SK-N-SH treated with all-trans-retinoic acid at 6 μM for 48 hours (cell line): Measurements from ENCODE around the gene GRAPL.
A peak's percentile ranks its signal among the peaks of the same experiment; 100 is the strongest.
"Not testable (repeated sequence)": the region's sequence is repeated elsewhere in the genome, so short reads cannot be mapped to it uniquely, and the experiment has no call there.

ENCODE experiments used
- ATAC-seq: fragments of 200-7000 bp; cut with Tn5 transposase; 3 replicates; pipeline ENCODE4 v1.9.1; 2020; ENCODE audit warnings: mild to moderate bottlenecking, moderate library complexity
- ARNTL ChIP-seq: fragments of 450-650 bp; formaldehyde crosslinking; IDR thresholded peaks from 2 replicates; pipeline ENCODE4 v1.5.0; 2020; ENCODE audit warnings: low read depth, mild to moderate bottlenecking, moderate library complexity, borderline replicate concordance
- CSDC2 ChIP-seq: fragments of 250-450 bp; sonication (Bioruptor Pico); IDR thresholded peaks from 2 replicates; pipeline ENCODE4 v1.5.0; 2020; ENCODE audit warnings: mild to moderate bottlenecking, moderate library complexity
- PATZ1 ChIP-seq: fragments of 250-450 bp; sonication (Bioruptor Pico); IDR thresholded peaks from 2 replicates; pipeline ENCODE4 v1.8.0; 2020; ENCODE audit warnings: mild to moderate bottlenecking, moderate library complexity, borderline replicate concordance

Gene GRAPL

GRCh38 chr17:19111801-19112458 lies 15.5 kb upstream of the GRAPL start (continued):
- TF ChIP-seq ARNTL (CRISPR knock-in tag) (peak; percentile 96), CSDC2 (CRISPR knock-in tag) (peak; percentile 72; the same call in 1 of the 2 replicates), PATZ1 (CRISPR knock-in tag) (peak; percentile 99)
- TF ChIP-seq, all 23 proteins: peak for 17; not testable (repeated sequence) for 6

GRCh38 chr17:19112459-19112826 lies 14.9 kb upstream of the GRAPL start:
- not testable (repeated sequence) for ATAC-seq

- ATAC-seq: peak; percentile 87
These were observed 8.7 kb upstream of the GRAPL start for GRCh38 chr17:19118695-19119094.

- ATAC-seq: not testable (repeated sequence)
These were observed 2.1 kb upstream of the GRAPL start for GRCh38 chr17:19125289-19125688.

GRCh38 chr17:19129500-19129899 lies 2.1 kb downstream of the GRAPL start:
- peak; percentile 18; the same call in 2 of the 3 replicates for ATAC-seq

- ATAC-seq: not testable (repeated sequence)
These were observed 3.7 kb downstream of the GRAPL start for GRCh38 chr17:19131108-19131507.

GRCh38 chr17:19131772-19132171 lies 4.4 kb downstream of the GRAPL start:
- ATAC-seq: not testable (repeated sequence)

- not testable (repeated sequence) for ATAC-seq
These were observed 6.4 kb downstream of the GRAPL start for GRCh38 chr17:19133793-19134192.

- not testable (repeated sequence) for ATAC-seq
These were observed 8.0 kb downstream of the GRAPL start for GRCh38 chr17:19135391-19135790.

GRCh38 chr17:19136138-19136537 lies 8.7 kb downstream of the GRAPL start:
- peak; percentile 81 for ATAC-seq

GRCh38 chr17:19136605-19137004 lies 9.2 kb downstream of the GRAPL start:
- ATAC-seq: peak; percentile 11; the same call in 2 of the 3 replicates

- not testable (repeated sequence) for ATAC-seq
These were observed 10.6 kb downstream of the GRAPL start for GRCh38 chr17:19137959-19138358.

GRCh38 chr17:19141366-19142155 lies 14.2 kb downstream of the GRAPL start:
- ATAC-seq: peak; percentile 79

GRCh38 chr17:19142419-19142818 lies 15.0 kb downstream of the GRAPL start:
- ATAC-seq: peak; percentile 82

- ATAC-seq: not testable (repeated sequence)
These were observed 15.8 kb downstream of the GRAPL start for GRCh38 chr17:19143097-19143777.

GRCh38 chr17:19144373-19144772 lies 17.0 kb downstream of the GRAPL start:
- peak; percentile 81 for ATAC-seq

- ATAC-seq: not testable (repeated sequence)
These were observed 18.1 kb downstream of the GRAPL start for GRCh38 chr17:19145471-19145870.

GRCh38 chr17:19150678-19151615 lies 23.6 kb downstream of the GRAPL start:
- not testable (repeated sequence) for ATAC-seq

- not testable (repeated sequence) for ATAC-seq
These were observed 30.2 kb downstream of the GRAPL start for GRCh38 chr17:19157628-19158027.
